GDM1 (cell line): ENCODE data around the gene TSPAN31.
"Not testable (repeated sequence)": the region's sequence is repeated elsewhere in the genome, so short reads cannot be mapped to it uniquely, and the experiment has no call there.

Experiments used
- DNase-seq: peaks from one replicate; lab custom pipeline; 2025; lab: John Stamatoyannopoulos, UW

Gene TSPAN31

GRCh38 chr12:57766464-57767304 is 21.8 kb downstream of the TSPAN31 start, which contains the start of gene CYP27B1:
TSS of gene CYP27B1 (minus strand) at chr12:57767078. CDS start at chr12:57767041, 37 bp downstream.
- DNase-seq = no peak

- DNase-seq = no peak
These were observed 22.5 kb downstream of the TSPAN31 start for GRCh38 chr12:57767305-57767698.

- DNase-seq = no peak
These were observed 23.0 kb downstream of the TSPAN31 start for GRCh38 chr12:57767876-57768275.

GRCh38 chr12:57769594-57769993 is 24.8 kb downstream of the TSPAN31 start:
- DNase-seq = no peak

- DNase-seq = no peak
These were observed 25.9 kb downstream of the TSPAN31 start for GRCh38 chr12:57770734-57771133.

GRCh38 chr12:57771236-57771872 is 26.5 kb downstream of the TSPAN31 start:
- DNase-seq = peak; percentile 89

- DNase-seq = peak; percentile 93
These were observed 27.1 kb downstream of the TSPAN31 start, which contains the start of gene METTL1 for GRCh38 chr12:57771873-57772428. TSS of gene METTL1 (minus strand) at chr12:57772105. CDS start at chr12:57772083, 22 bp downstream.

GRCh38 chr12:57772429-57773322 is 27.8 kb downstream of the TSPAN31 start, which contains the start of gene EEF1AKMT3:
TSS of gene EEF1AKMT3 (plus strand) at chr12:57772614. CDS start at chr12:57772725, 111 bp downstream.
- DNase-seq = no peak

- DNase-seq = not testable (repeated sequence)
These were observed 29.8 kb downstream of the TSPAN31 start for GRCh38 chr12:57774634-57775033.

DNA sequence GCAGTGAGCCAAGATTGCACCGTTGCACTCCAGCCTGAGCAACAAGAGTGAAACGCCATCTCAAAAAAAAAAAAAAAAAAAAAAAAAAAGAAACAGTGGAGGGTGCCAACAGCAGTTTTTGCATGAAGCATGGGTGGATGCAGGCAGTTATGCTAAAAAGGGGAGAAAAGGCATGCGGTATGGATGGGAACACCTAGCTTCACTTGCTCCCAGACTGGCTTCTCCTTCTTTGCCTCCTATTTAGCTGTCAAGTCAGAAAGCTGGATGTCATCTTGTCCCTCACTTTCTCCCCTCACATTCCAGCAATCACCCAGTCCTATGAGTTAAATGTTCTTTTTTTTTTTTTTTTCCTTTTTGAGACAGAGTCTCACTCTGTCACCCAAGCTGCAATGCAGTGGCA is 30.2 kb downstream of the TSPAN31 start:
- no peak for DNase-seq

DNA sequence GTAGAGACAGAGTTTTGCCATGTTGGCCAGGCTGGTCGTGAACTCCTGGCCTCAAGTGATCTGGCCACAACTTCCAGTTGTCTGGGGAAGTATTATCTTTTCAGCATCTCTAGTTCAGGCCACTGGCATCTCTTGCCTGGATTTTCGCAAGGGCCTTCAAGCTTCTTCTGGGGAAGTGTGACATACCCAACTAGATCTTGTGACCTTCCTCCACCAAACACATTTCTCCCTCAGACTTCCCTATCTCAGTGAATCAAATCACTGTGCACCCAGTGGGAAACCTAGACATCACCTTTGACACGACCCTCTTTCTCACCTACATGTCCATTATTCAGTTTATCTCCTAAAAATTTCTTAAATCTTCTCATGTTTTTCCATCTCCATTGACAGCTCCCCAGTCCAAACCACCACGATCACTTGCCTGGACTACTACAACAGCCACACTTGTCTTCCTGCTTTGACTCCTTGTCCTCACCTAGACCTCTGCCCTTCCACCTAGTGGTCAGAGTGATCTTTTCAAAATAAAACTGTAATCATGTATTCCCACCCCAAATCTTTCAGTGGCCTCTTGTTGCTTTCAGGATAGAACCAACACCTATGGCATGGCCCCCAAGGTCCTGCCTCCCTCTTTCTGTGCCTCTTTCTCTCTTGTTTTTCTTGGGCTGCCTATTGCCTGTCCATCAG is 30.9 kb downstream of the TSPAN31 start:
- no peak for DNase-seq

- no peak for DNase-seq
These were observed 31.4 kb downstream of the TSPAN31 start for GRCh38 chr12:57776247-57776587.

DNA sequence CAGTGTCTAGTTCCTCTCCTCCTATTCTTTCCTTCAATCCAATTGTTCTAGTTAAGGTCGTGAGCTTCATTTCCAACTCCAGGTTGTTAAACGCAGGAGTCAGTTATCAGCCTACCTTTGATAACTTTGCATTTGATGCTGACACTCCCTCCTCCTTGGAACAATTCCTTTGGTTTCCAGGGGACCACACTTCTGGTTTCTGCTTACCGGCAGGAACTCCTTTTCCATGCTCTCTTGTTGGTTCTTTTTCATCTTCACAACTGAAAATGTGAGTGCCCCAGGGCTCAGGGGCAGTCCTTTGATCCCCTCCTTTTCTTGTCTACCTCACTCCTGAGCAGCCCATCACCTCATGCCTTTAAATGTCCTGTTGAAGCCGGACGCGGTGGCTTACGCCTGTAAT is 32.5 kb downstream of the TSPAN31 start:
- DNase-seq = no peak

DNA sequence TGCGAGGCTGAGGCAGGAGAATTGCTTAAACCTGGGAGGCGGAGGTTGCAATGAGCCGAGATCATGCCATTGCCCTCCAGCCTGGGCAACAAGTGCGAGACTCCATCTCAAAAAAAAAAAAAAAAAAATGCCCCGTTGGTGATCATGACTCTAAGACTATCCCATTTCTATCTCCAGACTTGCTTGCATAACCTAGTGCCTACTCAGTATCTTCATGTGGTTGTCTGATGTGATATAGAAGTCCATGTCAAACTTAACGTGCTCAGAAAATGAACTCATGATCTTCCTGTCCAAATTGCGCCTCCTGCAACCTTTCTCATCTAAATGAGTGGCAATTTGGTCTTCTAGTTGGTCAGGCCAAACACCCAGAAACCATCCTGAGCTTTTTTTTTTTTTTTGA is 33.1 kb downstream of the TSPAN31 start:
- no peak for DNase-seq

GRCh38 chr12:57779736-57780135 is 34.9 kb downstream of the TSPAN31 start:
- no peak for DNase-seq

DNA sequence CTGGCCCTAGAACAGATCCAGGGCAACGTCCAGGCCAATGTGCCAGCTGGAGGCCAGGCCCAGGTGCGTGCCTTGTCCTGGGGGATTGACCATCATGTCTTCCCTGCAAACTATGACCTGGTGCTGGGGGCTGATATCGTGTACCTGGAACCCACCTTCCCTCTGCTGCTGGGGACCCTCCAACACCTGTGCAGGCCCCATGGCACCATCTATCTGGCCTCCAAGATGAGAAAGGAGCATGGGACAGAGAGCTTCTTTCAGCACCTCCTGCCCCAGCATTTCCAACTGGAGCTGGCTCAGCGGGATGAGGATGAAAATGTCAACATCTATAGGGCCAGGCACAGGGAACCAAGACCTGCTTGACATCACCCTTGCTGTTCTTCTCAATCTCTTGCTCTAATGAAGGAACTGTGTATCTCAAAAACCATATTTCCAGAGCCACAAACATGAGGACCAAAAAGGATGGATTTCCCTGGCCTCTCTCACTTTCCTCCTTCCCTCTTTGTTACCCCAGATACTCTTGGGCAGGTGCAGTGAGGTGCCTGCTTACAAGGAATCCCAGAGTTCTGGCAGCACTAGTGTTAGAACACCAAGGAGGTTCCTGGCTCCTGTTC is 35.6 kb downstream of the TSPAN31 start:
- no peak for DNase-seq

DNA sequence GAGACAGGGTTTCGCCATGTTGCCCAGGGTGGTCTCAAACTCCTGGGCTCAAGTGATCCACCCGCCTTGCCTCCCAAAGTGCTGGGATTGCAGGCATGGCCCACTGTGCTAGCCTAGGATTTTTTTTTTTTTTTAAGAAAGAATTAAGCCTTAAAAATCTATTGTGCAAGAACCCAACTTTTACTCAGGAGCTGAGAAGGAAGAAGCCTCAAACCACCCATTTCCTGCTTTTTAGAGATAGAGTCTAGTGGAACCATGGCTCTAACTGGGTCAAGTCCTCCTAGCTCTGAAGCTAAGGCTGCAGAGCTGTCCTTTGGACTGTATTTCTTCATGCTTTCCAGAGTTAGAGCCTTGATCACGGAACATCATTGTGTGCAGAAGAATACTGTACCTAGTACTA is 36.4 kb downstream of the TSPAN31 start:
- DNase-seq = no peak

DNA sequence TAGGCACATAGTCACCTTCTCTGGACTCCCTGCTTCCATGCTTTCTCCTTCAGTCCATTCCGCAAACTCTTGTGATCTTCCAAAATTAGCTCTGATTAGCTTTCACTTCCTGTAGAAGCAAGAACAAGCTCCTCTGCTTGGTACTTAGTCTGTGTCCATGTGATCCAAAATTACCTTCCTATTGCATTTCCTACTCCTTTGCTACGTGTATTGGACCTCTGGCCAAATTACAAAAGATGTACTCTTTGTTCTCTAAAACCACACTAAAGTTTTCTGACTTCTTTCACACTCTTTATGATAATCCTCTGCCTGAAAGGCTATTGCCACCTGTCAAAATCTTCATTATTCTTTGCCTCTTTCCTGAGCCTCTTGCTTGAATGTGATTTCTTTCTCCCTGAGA is 37.0 kb downstream of the TSPAN31 start:
- DNase-seq = no peak

DNA sequence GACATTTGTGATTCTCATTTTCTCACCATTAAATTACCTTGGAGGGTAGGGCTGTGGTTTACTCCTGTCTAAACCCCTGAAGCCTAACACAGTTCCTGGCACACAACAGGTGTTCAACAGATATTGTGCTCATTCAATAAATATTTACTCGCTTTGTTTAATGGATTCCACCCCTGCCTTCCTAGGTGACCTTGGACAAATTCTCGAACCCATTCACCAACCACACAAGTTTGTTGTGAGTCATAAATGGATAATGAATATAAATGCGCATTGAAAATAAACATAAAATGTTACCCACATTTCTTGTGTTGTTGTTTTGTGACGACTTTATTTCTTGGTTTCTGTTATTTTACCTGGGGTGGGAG is 37.4 kb downstream of the TSPAN31 start:
- no peak for DNase-seq

DNA sequence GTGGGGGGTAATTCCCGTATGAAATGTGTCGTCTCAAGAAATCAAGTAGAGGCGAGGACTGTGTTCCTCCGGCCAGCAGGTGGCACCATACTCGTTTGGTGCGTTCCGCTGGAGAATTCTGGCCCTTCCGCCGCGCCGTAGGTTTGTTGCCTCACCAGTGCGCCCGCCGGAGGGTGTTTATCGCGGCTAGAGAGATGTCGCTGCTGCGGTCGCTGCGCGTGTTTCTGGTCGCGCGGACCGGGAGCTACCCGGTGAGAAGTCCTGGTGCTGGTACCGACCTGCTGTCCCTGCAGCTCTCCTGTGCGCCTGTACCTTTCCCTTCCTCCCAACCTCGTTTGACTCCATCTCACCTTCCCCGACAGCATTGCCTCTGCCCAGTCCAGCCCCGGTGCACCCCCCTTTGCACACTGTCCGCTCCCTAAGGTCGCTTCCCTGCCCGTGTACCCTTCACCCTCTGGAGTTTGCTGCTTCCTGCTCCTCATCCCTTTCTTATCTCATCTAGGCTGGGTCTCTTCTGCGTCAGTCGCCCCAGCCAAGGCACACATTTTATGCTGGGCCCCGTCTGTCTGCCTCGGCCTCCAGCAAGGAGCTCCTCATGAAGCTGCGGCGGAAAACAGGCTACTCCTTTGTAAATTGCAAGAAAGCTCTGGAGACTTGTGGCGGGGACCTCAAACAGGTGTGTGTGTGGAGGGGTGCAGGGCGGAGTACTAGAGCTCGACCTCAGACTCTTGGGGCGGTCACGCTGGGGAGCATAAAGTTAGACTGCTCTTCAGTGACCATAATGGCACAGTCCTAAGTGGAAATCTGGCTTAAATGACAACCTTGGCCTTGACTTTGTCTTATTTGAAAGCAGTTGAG is 38.0 kb downstream of the TSPAN31 start, which contains the start of gene TSFM:
Gene TSFM, plus strand, starts transcription at position 180 of the 858 bp plus-strand sequence. Its CDS starts 15 bp downstream, at position 195.
- peak; percentile 80 for DNase-seq
